ENCODE measurements around the gene KRT39. TPM values are rescaled to one million over a fixed set of nuclear protein-coding genes. Genes with fewer than 3 reads are reported as not detected.
"Not testable (repeated sequence)": the region's sequence is repeated elsewhere in the genome, so short reads cannot be mapped to it uniquely, and the experiment has no call there.

The KRT39 gene
- polyA plus RNA-seq, 2 of the 4 experiments (the other 2 are of a cell fraction), result not detected

DNA sequence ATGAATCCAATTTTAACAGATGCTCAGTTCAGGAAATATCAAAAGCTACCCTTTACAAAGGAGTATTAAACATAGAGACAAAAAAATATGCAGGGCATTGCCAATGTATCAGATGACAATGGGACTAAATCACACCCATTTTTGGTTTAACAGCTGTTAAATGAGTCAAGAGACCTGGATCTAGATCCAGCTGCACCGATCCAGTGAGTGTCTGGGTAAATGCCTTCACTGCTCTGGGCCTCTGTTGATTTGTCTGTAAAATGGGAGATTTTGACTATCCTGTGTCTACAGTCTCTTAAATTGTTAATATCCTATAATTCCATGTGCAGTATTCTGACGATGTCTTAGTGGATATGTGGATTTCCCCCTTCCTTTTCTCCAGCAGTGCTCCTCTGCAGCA is 45.7 kb downstream of the KRT39 start:
- Histone ChIP-seq H3K9me3 (no peaks in the 10 kb centered on the region), H3K4me1 (peaks cover 17% of the 10 kb centered on the region), H3K4me2 (no peak overlapping the region), H3K27ac (peak overlapping the region in 1 of 2 experiments; percentile 81; a peak in 2 of 6 replicates), H3K4me3 (no peak overlapping the region)
- no peak for TF ChIP-seq NR3C1 (IDR thresholded peaks at IDR 0.05)
- no peak for TF ChIP-seq POLR2A (IDR thresholded peaks at IDR 0.05; ENCODE audit: low read length)
- no peak for TF ChIP-seq ELK1 (IDR thresholded peaks at IDR 0.05; ENCODE audit: low read depth, low read length)
- no peak for TF ChIP-seq MAX (IDR thresholded peaks at IDR 0.05)
- no peak for TF ChIP-seq SREBF2 (IDR thresholded peaks at IDR 0.05)
- no peak for TF ChIP-seq JUN (IDR thresholded peaks at IDR 0.05)
- CTCF ChIA-PET, result interaction anchor here (0.6 to 1.1 kb wide), 6 partner anchors 11 to 742 kb away, joined by 3 to 6 read pairs (median 3); no protein-coding TSS in a partner anchor
- 82% methylated on average over 2 of the region's 2 CpGs for WGBS (ENCODE audit: missing lambda C conversion rate)
- no peak for FAIRE-seq
- no peak for ATAC-seq
- DNase-seq (ENCODE audit: low read depth in 1 of 2, low spot score in 1 of 2), result no peak
- POLR2A ChIA-PET, result no interaction called here

GRCh38 chr17:40917116-40917515 is 49.6 kb downstream of the KRT39 start:
- 93% methylated on average over 2 of the region's 2 CpGs for WGBS (ENCODE audit: missing lambda C conversion rate)
- peaks cover 28% of the 10 kb centered on the region for H3K4me1 ChIP-seq
- not testable (repeated sequence) for ATAC-seq; FAIRE-seq; H3K4me3 ChIP-seq; H3K9me3 ChIP-seq; H3K4me2 ChIP-seq; DNase-seq (ENCODE audit: low read depth in 1 of 2, low spot score in 1 of 2)
- peak overlapping the region in 1 of 2 experiments; percentile 42; a peak in 4 of 6 replicates for H3K27ac ChIP-seq
- POLR2A ChIA-PET, result interaction anchor here (0.6 to 0.7 kb wide), 2 partner anchors 471 to 771 kb away, joined by 4 to 11 read pairs; no protein-coding TSS in a partner anchor
- CTCF ChIA-PET, result interaction anchor here (0.6 to 13.1 kb wide), 7 partner anchors 9 to 750 kb away, joined by 3 to 246 read pairs (median 6); no protein-coding TSS in a partner anchor

DNA sequence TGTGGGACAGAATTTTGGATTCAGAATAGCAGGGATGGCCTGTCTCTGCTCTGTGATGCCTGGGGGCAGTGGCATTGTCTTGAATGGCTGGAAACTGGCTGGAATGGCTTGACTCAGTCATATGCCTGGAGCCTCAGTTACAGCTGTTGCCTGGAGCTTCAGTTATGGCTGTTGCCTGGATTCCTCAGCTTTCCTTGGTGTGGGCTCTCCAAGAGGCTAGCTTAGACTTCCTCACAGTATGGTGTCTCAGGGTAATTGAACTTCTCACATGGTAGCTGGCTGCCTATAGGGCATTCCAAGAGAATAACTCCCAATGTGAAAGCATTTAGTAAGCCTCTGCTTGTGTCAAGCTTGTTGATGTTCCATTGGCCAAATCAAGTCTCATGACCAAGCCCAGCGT is 50.4 kb downstream of the KRT39 start:
- Histone ChIP-seq H3K27ac (peak overlapping the region; percentile 57 to 79; a peak in 5 of 6 replicates), H3K4me2 (no peak overlapping the region), H3K4me3 (no peak overlapping the region), H3K4me1 (peaks cover 23% of the 10 kb centered on the region), H3K9me3 (no peaks in the 10 kb centered on the region)
- FAIRE-seq (no peak), DNase-seq (ENCODE audit: low read depth in 1 of 2, low spot score in 1 of 2) (no peak), ATAC-seq (no peak)
- ChIA-PET CTCF (interaction anchor here (1.0 to 13.1 kb wide), 10 partner anchors 8 to 751 kb away, joined by 3 to 246 read pairs (median 8); no protein-coding TSS in a partner anchor), POLR2A (interaction anchor here (0.7 to 1.2 kb wide), 2 partner anchors 632 to 772 kb away, joined by 6 to 11 read pairs; no protein-coding TSS in a partner anchor)
- TF ChIP-seq RAD21 (conservative IDR thresholded peaks at IDR 0.05 in 1 of 2, IDR thresholded peaks at IDR 0.05 in 1 of 2) (no peak), RARB (CRISPR knock-in tag; IDR thresholded peaks at IDR 0.05) (no peak), ELK1 (IDR thresholded peaks at IDR 0.05; ENCODE audit: low read depth, low read length) (no peak), BHLHE40 (IDR thresholded peaks at IDR 0.05; ENCODE audit: low read depth, low read length) (no peak), HOXB13 (CRISPR knock-in tag; IDR thresholded peaks at IDR 0.05; ENCODE audit: low read depth) (no peak), ZNF302 (CRISPR knock-in tag; IDR thresholded peaks at IDR 0.05) (no peak), USF2 (IDR thresholded peaks at IDR 0.05) (no peak), PHF8 (IDR thresholded peaks at IDR 0.05; ENCODE audit: borderline replicate concordance, low read depth) (no peak), NR3C1 (IDR thresholded peaks at IDR 0.05) (no peak), CHD4 (IDR thresholded peaks at IDR 0.05; ENCODE audit: borderline replicate concordance) (no peak), HOXA7 (CRISPR knock-in tag; IDR thresholded peaks at IDR 0.05) (no peak), HDAC2 (IDR thresholded peaks at IDR 0.05) (no peak), ZC3H11A (IDR thresholded peaks at IDR 0.05) (no peak), CHD2 (IDR thresholded peaks at IDR 0.05; ENCODE audit: low read length, partially characterized antibody) (no peak), ZFP36 (IDR thresholded peaks at IDR 0.05; ENCODE audit: borderline replicate concordance, partially characterized antibody) (no peak), MAFK (IDR thresholded peaks at IDR 0.05; ENCODE audit: partially characterized antibody) (no peak), RNF2 (IDR thresholded peaks at IDR 0.05; ENCODE audit: borderline replicate concordance, low read depth) (no peak)
- TF ChIP-seq, protein P1, sequence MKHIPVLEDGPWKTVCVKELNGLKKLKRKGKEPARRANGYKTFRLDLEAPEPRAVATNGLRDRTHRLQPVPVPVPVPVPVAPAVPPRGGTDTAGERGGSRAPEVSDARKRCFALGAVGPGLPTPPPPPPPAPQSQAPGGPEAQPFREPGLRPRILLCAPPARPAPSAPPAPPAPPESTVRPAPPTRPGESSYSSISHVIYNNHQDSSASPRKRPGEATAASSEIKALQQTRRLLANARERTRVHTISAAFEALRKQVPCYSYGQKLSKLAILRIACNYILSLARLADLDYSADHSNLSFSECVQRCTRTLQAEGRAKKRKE (CRISPR knock-in tag; IDR thresholded peaks at IDR 0.05; ENCODE audit: low read depth), result no peak
- TF ChIP-seq, protein P2, sequence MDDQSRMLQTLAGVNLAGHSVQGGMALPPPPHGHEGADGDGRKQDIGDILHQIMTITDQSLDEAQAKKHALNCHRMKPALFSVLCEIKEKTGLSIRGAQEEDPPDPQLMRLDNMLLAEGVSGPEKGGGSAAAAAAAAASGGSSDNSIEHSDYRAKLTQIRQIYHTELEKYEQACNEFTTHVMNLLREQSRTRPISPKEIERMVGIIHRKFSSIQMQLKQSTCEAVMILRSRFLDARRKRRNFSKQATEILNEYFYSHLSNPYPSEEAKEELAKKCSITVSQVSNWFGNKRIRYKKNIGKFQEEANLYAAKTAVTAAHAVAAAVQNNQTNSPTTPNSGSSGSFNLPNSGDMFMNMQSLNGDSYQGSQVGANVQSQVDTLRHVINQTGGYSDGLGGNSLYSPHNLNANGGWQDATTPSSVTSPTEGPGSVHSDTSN (IDR thresholded peaks at IDR 0.05), result no peak
- 94% methylated on average over 1 of the region's 1 CpG for WGBS (ENCODE audit: missing lambda C conversion rate)

Data from A549 (cell line).